HG03442 (cell line): ENCODE results near the gene MGAT4C.

ENCODE experiments used
- ATAC-seq: cut with Tn5 transposase; IDR thresholded peaks from one replicate; pipeline ENCODE4 v1.9.1; 2021; ENCODE audit warnings: mild to moderate bottlenecking, moderate library complexity; ENCODE audit not compliant: unreplicated experiment

The MGAT4C gene

GRCh38 chr12:85985996-85986395 lies 270.2 kb downstream of the MGAT4C start:
- ATAC-seq, result no peak

GRCh38 chr12:85983601-85984000 lies 272.6 kb downstream of the MGAT4C start:
- ATAC-seq, result no peak

- ATAC-seq, result no peak
Observed at GRCh38 chr12:85979641-85980040, 276.6 kb downstream of the MGAT4C start.

GRCh38 chr12:85975716-85976115 lies 280.5 kb downstream of the MGAT4C start:
- no peak for ATAC-seq

- no peak for ATAC-seq
Observed at GRCh38 chr12:85971800-85972199, 284.4 kb downstream of the MGAT4C start.

- no peak for ATAC-seq
Observed at GRCh38 chr12:85968606-85969005, 287.6 kb downstream of the MGAT4C start.

- ATAC-seq, result no peak
Observed at GRCh38 chr12:85963326-85963725, 292.9 kb downstream of the MGAT4C start.

- ATAC-seq, result no peak
Observed at GRCh38 chr12:85956081-85956480, 300.1 kb downstream of the MGAT4C start.

GRCh38 chr12:85955127-85955526 lies 301.1 kb downstream of the MGAT4C start:
- no peak for ATAC-seq

GRCh38 chr12:85951823-85952222 lies 304.4 kb downstream of the MGAT4C start:
- ATAC-seq, result no peak

- ATAC-seq, result no peak
Observed at GRCh38 chr12:85949253-85949652, 306.9 kb downstream of the MGAT4C start.

GRCh38 chr12:85948340-85948739 lies 307.9 kb downstream of the MGAT4C start:
- ATAC-seq, result no peak

- no peak for ATAC-seq
Observed at GRCh38 chr12:85947286-85947685, 308.9 kb downstream of the MGAT4C start.

- no peak for ATAC-seq
Observed at GRCh38 chr12:85946375-85946774, 309.8 kb downstream of the MGAT4C start.

- no peak for ATAC-seq
Observed at GRCh38 chr12:85927166-85927565, 329.0 kb downstream of the MGAT4C start.

- ATAC-seq, result no peak
Observed at GRCh38 chr12:85923767-85924331, 332.3 kb downstream of the MGAT4C start.

- no peak for ATAC-seq
Observed at GRCh38 chr12:85920324-85920947, 335.8 kb downstream of the MGAT4C start.
